Fibroblast of lung (primary cell): ENCODE results near the gene MPHOSPH10. TPM values are rescaled to one million over a fixed set of nuclear protein-coding genes. Genes with fewer than 3 reads are reported as not detected.
"Not testable (repeated sequence)": the region's sequence is repeated elsewhere in the genome, so short reads cannot be mapped to it uniquely, and the experiment has no call there.

Experiments
- DNase-seq, 2 donors: peaks; one replicate each; pipeline versions ENCODE4 v3.0.0 to v3.0.0-alpha.2; 2010; ENCODE audit warnings: low read depth in 2 of 2
- H2AFZ ChIP-seq: 2 replicates; pipeline ENCODE4 v1.5.1; 2012; ENCODE audit warnings: low read length, control low read depth, inconsistent platforms
- H3K27ac ChIP-seq: 2 replicates; pipeline ENCODE4 v1.5.1; 2011; ENCODE audit warnings: low read length, control low read depth; ENCODE audit not compliant: insufficient read depth
- H3K27me3 ChIP-seq: 2 replicates; pipeline ENCODE4 v1.5.1; 2011; ENCODE audit warnings: mild to moderate bottlenecking, low read length; ENCODE audit not compliant: control insufficient read depth, insufficient read depth
- H3K36me3 ChIP-seq: 2 replicates; pipeline ENCODE4 v1.5.1; 2011; ENCODE audit warnings: low read length; ENCODE audit not compliant: control insufficient read depth, insufficient read depth
- H3K4me1 ChIP-seq: 2 replicates; pipeline ENCODE4 v1.5.1; 2011; ENCODE audit warnings: low read length; ENCODE audit not compliant: control insufficient read depth, insufficient read depth; ENCODE audit errors: extremely low read depth
- H3K4me2 ChIP-seq: 2 replicates; pipeline ENCODE4 v1.5.1; 2011; ENCODE audit warnings: low read length, control low read depth; ENCODE audit not compliant: insufficient read depth; ENCODE audit errors: extremely low read depth
- H3K4me3 ChIP-seq, 4 experiments: fragments of 200-600 bp in 1 of 4; sonication (generic) in 1 of 4; replicated peaks in 1 of 4; 2 replicates each; pipeline ENCODE4 v1.5.1; 2011 to 2016; ENCODE audit warnings: low read length in 4 of 4, low read depth in 3 of 4, mild to moderate bottlenecking in 3 of 4, control low read depth in 2 of 4, inconsistent platforms in 1 of 4, mixed read lengths in 1 of 4; ENCODE audit not compliant: insufficient read depth in 1 of 4; ENCODE audit errors: control extremely low read depth in 1 of 4
- H3K79me2 ChIP-seq: 2 replicates; pipeline ENCODE4 v1.5.1; 2012; ENCODE audit warnings: mild to moderate bottlenecking, low read length, inconsistent platforms; ENCODE audit not compliant: control insufficient read depth, insufficient read depth
- H3K9ac ChIP-seq: 2 replicates; pipeline ENCODE4 v1.5.1; 2011; ENCODE audit warnings: mild to moderate bottlenecking, low read length, control low read depth; ENCODE audit not compliant: insufficient read depth
- H3K9me3 ChIP-seq: 2 replicates; pipeline ENCODE4 v1.5.1; 2012; ENCODE audit warnings: low read depth, low read length; ENCODE audit not compliant: control insufficient read depth, insufficient read depth
- H4K20me1 ChIP-seq: 2 replicates; pipeline ENCODE4 v1.5.1; 2011; ENCODE audit warnings: low read length; ENCODE audit not compliant: control insufficient read depth, insufficient read depth; ENCODE audit errors: extremely low read depth
- CTCF ChIP-seq, 2 donors: IDR thresholded peaks in 1 of 2; conservative IDR thresholded peaks in 1 of 2; 1 replicate in 1 of 2; 2 replicates in 1 of 2; pipeline ENCODE4 v1.5.1; 2011 to 2012; ENCODE audit warnings: low read length in 2 of 2, control low read depth in 1 of 2, inconsistent platforms in 1 of 2, low read depth in 1 of 2, mild to moderate bottlenecking in 1 of 2
- EZH2 ChIP-seq: IDR thresholded peaks from 2 replicates; pipeline ENCODE4 v1.5.1; 2012; ENCODE audit warnings: low read length, control low read depth, mild to moderate bottlenecking; ENCODE audit errors: missing control alignments
- polyA minus RNA-seq: library from RNA; depleted of rRNA, polyadenylated mRNA; stranded (reverse); fragments of >200 nt; gene quantifications from 2 replicates; pipeline ENCODE4 v1.2.3, GENCODE V29; 2011; ENCODE audit warnings: low replicate concordance
- polyA plus RNA-seq, 2 donors: library from polyadenylated mRNA; depleted of rRNA in 1 of 2; stranded (reverse) in 1 of 2; unstranded in 1 of 2; fragments of >200 nt; gene quantifications; 2 replicates each; pipeline ENCODE4 v1.2.1, GENCODE V29; 2011 to 2012; ENCODE audit warnings: missing spikeins in 1 of 2
- total RNA-seq: library from RNA; depleted of rRNA; stranded (reverse); fragments of >200 nt; gene quantifications from 2 replicates; pipeline ENCODE4 v1.2.1, GENCODE V29; 2014

MPHOSPH10 gene, protein sequence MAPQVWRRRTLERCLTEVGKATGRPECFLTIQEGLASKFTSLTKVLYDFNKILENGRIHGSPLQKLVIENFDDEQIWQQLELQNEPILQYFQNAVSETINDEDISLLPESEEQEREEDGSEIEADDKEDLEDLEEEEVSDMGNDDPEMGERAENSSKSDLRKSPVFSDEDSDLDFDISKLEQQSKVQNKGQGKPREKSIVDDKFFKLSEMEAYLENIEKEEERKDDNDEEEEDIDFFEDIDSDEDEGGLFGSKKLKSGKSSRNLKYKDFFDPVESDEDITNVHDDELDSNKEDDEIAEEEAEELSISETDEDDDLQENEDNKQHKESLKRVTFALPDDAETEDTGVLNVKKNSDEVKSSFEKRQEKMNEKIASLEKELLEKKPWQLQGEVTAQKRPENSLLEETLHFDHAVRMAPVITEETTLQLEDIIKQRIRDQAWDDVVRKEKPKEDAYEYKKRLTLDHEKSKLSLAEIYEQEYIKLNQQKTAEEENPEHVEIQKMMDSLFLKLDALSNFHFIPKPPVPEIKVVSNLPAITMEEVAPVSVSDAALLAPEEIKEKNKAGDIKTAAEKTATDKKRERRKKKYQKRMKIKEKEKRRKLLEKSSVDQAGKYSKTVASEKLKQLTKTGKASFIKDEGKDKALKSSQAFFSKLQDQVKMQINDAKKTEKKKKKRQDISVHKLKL
- total RNA-seq (14.7 and 19.3 TPM in 2 replicates), polyA plus RNA-seq (23.8 and 26.2 TPM in 2 replicates), polyA minus RNA-seq (0.27 and 0.78 TPM in 2 replicates)
- 19.6 and 21.4 TPM in 2 replicates for polyA plus RNA-seq (2012)

DNA sequence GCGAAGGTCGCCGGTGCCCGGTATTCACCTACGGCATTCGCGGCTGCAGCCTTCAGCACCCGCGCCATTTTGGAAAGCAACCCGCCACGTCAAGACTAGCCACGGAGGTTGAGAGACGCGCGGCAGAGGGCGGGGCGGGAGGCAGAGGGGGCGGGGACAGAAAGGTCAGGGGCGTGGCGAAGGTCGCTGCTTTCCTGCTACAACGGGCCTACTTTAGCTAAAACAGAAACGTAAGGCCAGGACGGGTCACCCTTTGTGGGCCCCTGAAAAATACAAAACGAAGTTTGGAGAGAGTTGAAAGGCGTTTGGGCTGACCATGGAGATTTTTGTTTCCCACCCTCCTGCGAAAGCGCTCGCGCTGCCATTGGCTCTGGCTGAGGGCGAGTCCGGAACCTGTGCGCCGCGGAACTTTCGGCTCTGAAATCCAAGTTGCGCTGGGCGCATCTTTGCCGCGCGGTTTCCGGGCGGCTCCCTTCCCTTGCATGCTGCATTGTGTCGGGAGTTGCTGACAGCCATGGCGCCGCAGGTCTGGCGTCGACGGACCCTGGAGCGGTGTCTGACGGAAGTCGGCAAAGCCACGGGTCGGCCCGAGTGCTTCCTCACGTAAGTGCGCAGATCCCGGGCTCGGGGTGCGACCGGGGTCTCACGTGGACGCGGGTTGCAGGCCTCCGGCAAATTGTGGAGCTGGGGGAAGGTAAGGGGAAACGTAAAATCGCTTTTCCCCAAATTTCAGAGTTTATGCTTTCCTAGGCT, at the start of gene MPHOSPH10, which contains the start of gene MCEE:
Gene MPHOSPH10, plus strand, starts transcription at position 483 of the 753 bp plus-strand sequence. Its CDS starts 32 bp downstream, at position 515.
Gene MCEE, minus strand, starts transcription at position 78 of the 753 bp plus-strand sequence. Its CDS starts 10 bp downstream, at position 68.
- peak within 1 kb of the TSS; percentile 89 for H3K9ac ChIP-seq
- peaks cover 5% of the 10 kb centered on the region for H3K4me1 ChIP-seq
- H3K9me3 ChIP-seq: no peaks in the 10 kb centered on the region
- peaks cover 40% of the 10 kb centered on the region for H3K79me2 ChIP-seq
- DNase-seq: peak; percentile 89 to 92
- no peak for TF ChIP-seq CTCF (conservative IDR thresholded peaks at IDR 0.05 in 1 of 2, IDR thresholded peaks at IDR 0.05 in 1 of 2; ENCODE audit: low read depth in 1 of 2, low read length in 2 of 2)
- no peak for TF ChIP-seq EZH2
- H3K27me3 ChIP-seq: no peaks in the 10 kb centered on the region
- peak within 1 kb of the TSS; percentile 54 to 99 (median 82) for H3K4me3 ChIP-seq
- H2AFZ ChIP-seq: peak within 1 kb of the TSS; percentile 95
- peak within 1 kb of the TSS; percentile 100 for H3K4me2 ChIP-seq
- H3K36me3 ChIP-seq: peaks cover 2% of the 10 kb centered on the region
- H3K27ac ChIP-seq: peak within 1 kb of the TSS; percentile 87
- H4K20me1 ChIP-seq: no peaks in the 10 kb centered on the region

DNA sequence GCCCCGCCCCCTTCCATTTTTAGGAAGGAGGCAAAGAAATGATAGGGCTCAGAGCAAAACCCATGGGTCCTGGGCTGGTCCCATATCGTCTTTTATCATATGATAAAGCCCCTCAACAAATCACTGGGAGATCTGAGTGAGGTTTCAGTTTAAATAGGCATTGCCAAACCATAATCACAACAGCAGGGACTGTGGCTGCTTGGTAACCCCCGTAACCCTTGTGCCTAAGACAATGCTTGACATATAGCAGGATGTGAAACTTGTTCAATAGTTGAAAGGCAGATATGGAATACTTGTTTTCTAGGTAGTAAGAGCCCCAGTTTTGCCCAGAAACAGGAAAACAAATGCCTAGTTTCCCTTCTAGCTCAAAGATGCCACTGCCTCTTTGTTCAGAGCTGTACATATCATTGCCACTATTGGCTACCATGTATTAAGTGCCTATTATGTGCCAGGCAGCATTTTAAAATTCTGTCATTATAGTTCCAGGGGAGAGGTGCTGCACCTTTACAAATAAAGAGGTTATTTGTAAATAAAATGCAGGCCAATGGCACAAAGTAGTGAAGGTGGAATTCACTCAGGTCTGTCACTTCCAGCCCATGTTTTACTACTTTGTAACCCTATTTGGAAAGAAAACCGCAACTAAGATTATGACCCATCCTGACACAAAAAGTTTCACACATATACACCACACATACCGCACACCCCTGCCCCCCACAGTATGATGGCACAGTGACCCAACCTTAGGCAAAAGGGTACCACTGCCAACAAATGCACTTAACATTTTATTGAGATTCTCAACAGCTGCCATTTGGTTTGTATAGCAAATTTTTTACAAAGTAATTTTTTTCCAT, 47.8 kb upstream of the MPHOSPH10 start:
- Histone ChIP-seq H2AFZ (no peak overlapping the region), H3K9me3 (no peaks in the 10 kb centered on the region), H3K4me2 (no peak overlapping the region), H3K27me3 (no peaks in the 10 kb centered on the region), H3K36me3 (peaks cover 2% of the 10 kb centered on the region), H3K9ac (no peak overlapping the region), H3K27ac (no peak overlapping the region), H3K4me3 (no peak overlapping the region), H3K79me2 (no peaks in the 10 kb centered on the region), H4K20me1 (no peaks in the 10 kb centered on the region), H3K4me1 (no peaks in the 10 kb centered on the region)
- DNase-seq: no peak
- TF ChIP-seq EZH2 (no peak), CTCF (conservative IDR thresholded peaks at IDR 0.05 in 1 of 2, IDR thresholded peaks at IDR 0.05 in 1 of 2; ENCODE audit: low read depth in 1 of 2, low read length in 2 of 2) (no peak)

- H3K27me3 ChIP-seq, H4K20me1 ChIP-seq, H3K4me2 ChIP-seq, H3K79me2 ChIP-seq, H3K36me3 ChIP-seq, H3K4me1 ChIP-seq, H3K27ac ChIP-seq, H2AFZ ChIP-seq, H3K4me3 ChIP-seq, H3K9ac ChIP-seq, DNase-seq, H3K9me3 ChIP-seq: not testable (repeated sequence)
Observed at GRCh38 chr2:71083297-71083696, 47.1 kb upstream of the MPHOSPH10 start.

GRCh38 chr2:71083752-71084312, 46.6 kb upstream of the MPHOSPH10 start:
- not testable (repeated sequence) for H3K9me3 ChIP-seq, DNase-seq, H3K9ac ChIP-seq, H3K27ac ChIP-seq, H3K27me3 ChIP-seq, H3K79me2 ChIP-seq, H2AFZ ChIP-seq, H4K20me1 ChIP-seq, H3K36me3 ChIP-seq, H3K4me1 ChIP-seq
- Histone ChIP-seq H3K4me3 (peak overlapping the region in 1 of 4 experiments; percentile 17), H3K4me2 (peak overlapping the region; percentile 35)
